OCI-M2 (cell line): ENCODE data around the gene METAP1D.

ENCODE experiments used
- DNase-seq: peaks from one replicate; lab custom pipeline; 2025; ENCODE audit not compliant: unreplicated experiment; lab: John Stamatoyannopoulos, UW

Gene METAP1D

GRCh38 chr2:172090044-172090961 is 90.5 kb downstream of the METAP1D start:
- DNase-seq = no peak

- no peak for DNase-seq
Observed at GRCh38 chr2:172091000-172091641, 91.4 kb downstream of the METAP1D start.

GRCh38 chr2:172091761-172092566 is 92.2 kb downstream of the METAP1D start:
- no peak for DNase-seq

GRCh38 chr2:172092716-172093415 is 93.1 kb downstream of the METAP1D start:
- DNase-seq = no peak

- DNase-seq = no peak
Observed at GRCh38 chr2:172093416-172094293, 93.9 kb downstream of the METAP1D start.

- DNase-seq = no peak
Observed at GRCh38 chr2:172094294-172095145, 94.8 kb downstream of the METAP1D start.

- DNase-seq = no peak
Observed at GRCh38 chr2:172095146-172095904, 95.6 kb downstream of the METAP1D start.

GRCh38 chr2:172095905-172096625 is 96.3 kb downstream of the METAP1D start:
- DNase-seq = no peak

- no peak for DNase-seq
Observed at GRCh38 chr2:172096626-172097547, 97.1 kb downstream of the METAP1D start.

GRCh38 chr2:172097557-172098131 is 97.9 kb downstream of the METAP1D start:
- DNase-seq = no peak

- no peak for DNase-seq
Observed at GRCh38 chr2:172098287-172098649, 98.5 kb downstream of the METAP1D start.

- no peak for DNase-seq
Observed at GRCh38 chr2:172098650-172099471, 99.1 kb downstream of the METAP1D start.

- DNase-seq = no peak
Observed at GRCh38 chr2:172099472-172100079, 99.8 kb downstream of the METAP1D start.

- no peak for DNase-seq
Observed at GRCh38 chr2:172100080-172100934, 100.6 kb downstream of the METAP1D start.
